ENCODE measurements around the gene PRB4.
"Not testable (repeated sequence)": the region's sequence is repeated elsewhere in the genome, so short reads cannot be mapped to it uniquely, and the experiment has no call there.

PRB4 gene

DNA sequence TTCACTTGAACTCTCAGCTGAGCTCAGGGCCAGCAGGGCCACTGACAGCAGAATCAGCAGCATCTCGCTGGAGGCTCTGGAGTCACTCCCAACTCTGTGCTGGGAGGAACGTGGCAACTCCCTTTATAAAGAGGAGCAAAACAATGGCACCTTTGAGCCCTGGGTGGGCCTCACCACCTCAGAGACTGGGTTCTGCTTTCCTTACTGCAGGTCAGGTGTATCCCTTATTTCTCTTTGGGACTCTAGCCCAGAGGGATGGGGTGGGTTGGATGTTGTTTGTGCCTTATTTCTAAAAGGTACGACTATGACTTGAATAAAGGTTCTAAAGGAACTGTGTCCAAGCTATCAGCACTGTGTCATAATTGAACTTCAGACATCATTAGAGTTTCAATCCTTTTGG is at the start of gene PRB4:
PRB4 (minus strand) TSS at position 101 of the 400 bp plus-strand sequence; CDS start at position 63, 38 bp downstream.
- Histone ChIP-seq H3K9ac (ENCODE audit: low read depth, low read length) (no peak within 1 kb of the TSS), H3K4me1 (ENCODE audit: insufficient read depth, low read length) (no peaks in the 10 kb centered on the region), H3K9me3 (ENCODE audit: control insufficient read depth, insufficient read depth, low read length) (no peaks in the 10 kb centered on the region), H3K36me3 (ENCODE audit: insufficient read depth, low read length) (no peaks in the 10 kb centered on the region)

DNA sequence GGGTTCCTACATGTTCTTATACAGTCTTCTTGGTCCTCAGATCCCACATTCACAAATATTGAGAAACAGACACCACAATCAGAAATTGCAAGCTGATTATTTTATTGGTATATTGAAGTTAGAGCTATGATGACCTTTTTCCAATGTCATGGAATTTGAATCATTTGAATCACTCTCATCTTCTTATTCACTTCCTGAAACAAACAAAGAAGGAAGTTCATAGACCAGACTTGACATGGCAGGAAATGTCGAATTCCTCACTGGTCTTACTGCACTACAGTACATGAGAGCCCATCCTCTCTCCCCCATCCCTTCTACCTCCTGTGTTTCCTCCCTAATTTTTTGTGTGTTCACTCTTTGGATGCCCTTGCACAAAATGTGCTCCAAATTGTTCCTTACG is 41.5 kb upstream of the PRB4 start:
- not testable (repeated sequence) for H3K9ac ChIP-seq (ENCODE audit: low read depth, low read length); H3K9me3 ChIP-seq (ENCODE audit: control insufficient read depth, insufficient read depth, low read length); H3K36me3 ChIP-seq (ENCODE audit: insufficient read depth, low read length); H3K4me1 ChIP-seq (ENCODE audit: insufficient read depth, low read length)

DNA sequence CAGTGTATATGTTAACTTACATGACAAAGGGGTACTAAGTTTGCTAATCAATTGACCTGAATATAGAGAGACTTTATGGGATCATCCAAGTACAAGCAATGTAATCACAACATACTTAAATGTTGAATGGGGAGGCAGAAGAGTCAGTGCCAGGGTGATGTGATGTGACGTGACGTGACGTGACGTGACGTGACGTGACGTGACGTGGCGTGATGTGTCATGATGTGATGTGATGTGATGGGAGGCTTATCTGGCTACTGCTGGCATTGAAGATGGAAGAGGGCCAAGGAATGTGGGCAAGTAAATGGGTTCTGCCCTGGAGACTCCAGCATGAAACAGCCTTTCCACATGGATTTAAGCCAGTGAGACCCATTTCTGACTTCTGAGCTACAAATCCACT is 38.2 kb upstream of the PRB4 start:
- Histone ChIP-seq H3K9ac (ENCODE audit: low read depth, low read length) (no peak overlapping the region), H3K4me1 (ENCODE audit: insufficient read depth, low read length) (no peaks in the 10 kb centered on the region), H3K36me3 (ENCODE audit: insufficient read depth, low read length) (no peaks in the 10 kb centered on the region), H3K9me3 (ENCODE audit: control insufficient read depth, insufficient read depth, low read length) (no peaks in the 10 kb centered on the region)

DNA sequence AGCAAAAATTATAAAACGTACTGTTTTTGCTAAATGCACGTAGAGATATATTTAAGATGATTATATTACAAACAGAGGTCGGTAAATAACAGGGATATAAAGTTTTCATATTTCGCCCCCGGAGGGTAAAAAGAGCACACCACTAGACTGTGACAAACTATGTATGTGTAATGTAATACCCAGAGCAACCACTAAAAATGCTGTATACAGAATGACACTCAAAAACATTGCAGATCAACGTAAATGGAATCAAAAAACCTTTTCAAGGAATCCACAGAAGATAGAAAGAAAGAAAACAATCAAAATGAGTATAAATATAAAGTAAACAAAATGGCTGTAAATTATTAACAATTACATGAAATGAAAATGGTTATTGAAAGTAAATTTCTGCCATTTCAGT is 37.6 kb upstream of the PRB4 start:
- H3K36me3 ChIP-seq (ENCODE audit: insufficient read depth, low read length) = no peaks in the 10 kb centered on the region
- no peak overlapping the region for H3K9ac ChIP-seq (ENCODE audit: low read depth, low read length)
- no peaks in the 10 kb centered on the region for H3K9me3 ChIP-seq (ENCODE audit: control insufficient read depth, insufficient read depth, low read length)
- no peaks in the 10 kb centered on the region for H3K4me1 ChIP-seq (ENCODE audit: insufficient read depth, low read length)

DNA sequence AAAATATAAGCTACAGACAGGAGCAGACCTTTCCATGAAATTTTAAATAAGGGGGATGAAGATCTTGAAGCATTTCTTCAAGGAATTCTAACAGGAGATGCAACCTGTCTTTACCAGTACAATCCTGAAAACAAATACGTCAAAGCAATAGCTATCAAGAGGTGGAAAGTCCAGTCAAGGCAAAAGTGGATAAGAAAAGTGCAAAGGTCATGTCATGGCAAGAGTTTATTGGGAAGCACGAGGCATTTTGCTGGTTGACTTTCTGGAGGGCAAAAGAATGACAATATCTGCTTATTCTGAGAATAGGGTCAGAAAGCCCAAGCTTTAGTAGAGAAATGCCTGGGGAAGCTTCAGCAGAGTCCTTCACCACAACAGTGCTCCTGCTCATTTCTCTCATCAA is 34.3 kb upstream of the PRB4 start:
- H3K9ac ChIP-seq (ENCODE audit: low read depth, low read length) = no peak overlapping the region
- H3K9me3 ChIP-seq (ENCODE audit: control insufficient read depth, insufficient read depth, low read length) = no peaks in the 10 kb centered on the region
- no peaks in the 10 kb centered on the region for H3K36me3 ChIP-seq (ENCODE audit: insufficient read depth, low read length)
- no peaks in the 10 kb centered on the region for H3K4me1 ChIP-seq (ENCODE audit: insufficient read depth, low read length)

DNA sequence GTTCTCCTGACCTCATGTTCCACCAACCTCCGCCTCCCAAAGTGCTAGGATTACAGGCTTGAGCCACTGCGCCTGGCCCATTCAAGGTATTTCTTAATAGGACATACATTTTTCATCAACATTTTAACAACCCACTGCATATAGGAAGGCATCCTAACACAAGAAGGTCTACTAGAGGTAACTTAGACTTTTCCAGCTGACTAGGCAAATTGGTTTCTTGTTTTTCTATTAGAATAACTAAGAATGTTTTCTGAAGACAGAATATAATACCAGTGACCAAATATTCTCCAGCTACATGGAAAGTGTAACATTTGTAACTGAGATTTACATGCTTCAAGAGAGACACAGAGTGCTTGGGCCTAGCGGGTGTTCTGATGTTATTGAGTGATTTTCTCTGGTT is 14.2 kb upstream of the PRB4 start:
- H3K36me3 ChIP-seq (ENCODE audit: insufficient read depth, low read length) = no peaks in the 10 kb centered on the region
- no peaks in the 10 kb centered on the region for H3K9me3 ChIP-seq (ENCODE audit: control insufficient read depth, insufficient read depth, low read length)
- H3K9ac ChIP-seq (ENCODE audit: low read depth, low read length) = no peak overlapping the region
- H3K4me1 ChIP-seq (ENCODE audit: insufficient read depth, low read length) = no peaks in the 10 kb centered on the region

DNA sequence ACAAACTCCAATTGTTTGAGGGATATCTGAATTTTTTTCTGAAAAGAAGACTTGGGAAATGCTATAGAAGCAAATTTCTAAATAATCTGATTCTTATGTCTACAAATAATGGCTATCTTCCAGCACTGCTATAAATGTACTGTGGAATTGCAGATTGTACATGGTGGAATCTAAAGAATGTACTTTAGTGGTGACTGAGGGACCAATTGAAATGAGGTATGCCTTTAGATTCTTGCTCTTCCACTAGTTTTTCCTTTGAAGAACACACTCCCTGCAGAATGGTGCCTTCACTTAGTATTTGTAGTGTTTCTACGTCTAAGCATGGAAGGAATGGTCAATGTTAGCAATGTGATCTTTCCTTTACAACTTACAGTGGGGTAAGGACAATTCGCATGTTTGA is 11.7 kb upstream of the PRB4 start:
- no peak overlapping the region for H3K9ac ChIP-seq (ENCODE audit: low read depth, low read length)
- no peaks in the 10 kb centered on the region for H3K36me3 ChIP-seq (ENCODE audit: insufficient read depth, low read length)
- no peaks in the 10 kb centered on the region for H3K9me3 ChIP-seq (ENCODE audit: control insufficient read depth, insufficient read depth, low read length)
- H3K4me1 ChIP-seq (ENCODE audit: insufficient read depth, low read length) = no peaks in the 10 kb centered on the region

DNA sequence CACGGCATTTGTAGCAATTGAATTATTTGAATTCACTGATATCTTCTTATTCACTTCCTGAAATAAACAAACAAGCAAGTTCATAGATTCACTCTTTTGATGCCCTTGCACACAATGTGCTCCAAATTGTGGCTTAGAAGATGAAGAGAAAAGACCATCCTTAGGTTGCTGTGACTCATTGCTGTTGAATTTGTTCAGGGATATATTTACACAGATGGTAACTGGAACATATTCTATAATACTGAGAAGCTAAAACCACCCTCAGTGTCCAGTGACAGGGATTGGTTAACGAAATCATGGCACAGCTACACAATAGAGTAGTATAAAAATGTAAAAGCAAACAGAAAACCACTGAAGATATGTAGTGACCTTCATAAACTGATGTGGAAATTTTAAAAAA is 3.1 kb downstream of the PRB4 start:
- Histone ChIP-seq H3K36me3 (ENCODE audit: insufficient read depth, low read length) (no peaks in the 10 kb centered on the region), H3K4me1 (ENCODE audit: insufficient read depth, low read length) (no peaks in the 10 kb centered on the region), H3K9ac (ENCODE audit: low read depth, low read length) (no peak overlapping the region), H3K9me3 (ENCODE audit: control insufficient read depth, insufficient read depth, low read length) (no peaks in the 10 kb centered on the region)

DNA sequence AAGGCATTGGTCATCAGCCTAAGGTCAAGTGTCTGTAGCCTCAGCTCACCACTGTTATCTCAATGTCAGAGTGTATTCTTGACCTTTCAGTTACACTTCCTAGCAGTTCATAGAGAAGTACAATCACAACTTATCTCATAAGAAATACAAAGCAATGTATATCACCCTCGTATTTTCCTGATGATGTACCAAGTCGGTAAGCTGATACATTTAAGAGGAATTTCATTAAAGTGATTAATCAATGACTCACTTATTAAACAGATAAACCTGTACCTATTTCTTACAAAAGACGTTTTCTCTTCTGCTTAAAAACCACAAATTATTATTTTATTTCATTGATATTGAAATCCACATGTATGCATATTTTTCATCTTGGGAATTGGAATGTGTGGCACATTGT is 36.8 kb downstream of the PRB4 start:
- Histone ChIP-seq H3K36me3 (ENCODE audit: insufficient read depth, low read length) (no peaks in the 10 kb centered on the region), H3K9ac (ENCODE audit: low read depth, low read length) (no peak overlapping the region), H3K4me1 (ENCODE audit: insufficient read depth, low read length) (no peaks in the 10 kb centered on the region), H3K9me3 (ENCODE audit: control insufficient read depth, insufficient read depth, low read length) (no peaks in the 10 kb centered on the region)

DNA sequence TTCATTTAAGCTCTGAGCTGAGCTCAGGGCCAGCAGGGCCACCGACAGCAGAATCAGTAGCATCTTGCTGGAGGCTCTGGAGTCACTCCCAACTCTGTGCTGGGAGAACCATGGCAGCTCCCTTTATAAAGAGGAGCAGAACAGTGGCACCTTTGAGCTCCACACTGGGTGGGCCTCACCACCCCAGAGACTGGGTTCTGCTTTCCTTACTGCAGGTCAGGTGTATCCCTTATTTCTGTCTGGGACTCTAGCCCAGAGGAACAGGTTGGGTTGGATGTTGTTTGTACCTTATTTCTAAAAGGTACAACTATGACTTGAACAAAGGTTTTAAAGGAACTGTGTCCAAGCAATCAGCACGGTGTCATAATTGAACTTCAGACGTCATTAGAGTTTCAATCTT is 40.6 kb downstream of the PRB4 start, which contains the start of gene PRB3:
PRB3 (minus strand) TSS at position 101 of the 400 bp plus-strand sequence; CDS start at position 63, 38 bp downstream.
- Histone ChIP-seq H3K36me3 (ENCODE audit: insufficient read depth, low read length) (no peaks in the 10 kb centered on the region), H3K9ac (ENCODE audit: low read depth, low read length) (no peak within 1 kb of the TSS), H3K4me1 (ENCODE audit: insufficient read depth, low read length) (no peaks in the 10 kb centered on the region), H3K9me3 (ENCODE audit: control insufficient read depth, insufficient read depth, low read length) (no peaks in the 10 kb centered on the region)

DNA sequence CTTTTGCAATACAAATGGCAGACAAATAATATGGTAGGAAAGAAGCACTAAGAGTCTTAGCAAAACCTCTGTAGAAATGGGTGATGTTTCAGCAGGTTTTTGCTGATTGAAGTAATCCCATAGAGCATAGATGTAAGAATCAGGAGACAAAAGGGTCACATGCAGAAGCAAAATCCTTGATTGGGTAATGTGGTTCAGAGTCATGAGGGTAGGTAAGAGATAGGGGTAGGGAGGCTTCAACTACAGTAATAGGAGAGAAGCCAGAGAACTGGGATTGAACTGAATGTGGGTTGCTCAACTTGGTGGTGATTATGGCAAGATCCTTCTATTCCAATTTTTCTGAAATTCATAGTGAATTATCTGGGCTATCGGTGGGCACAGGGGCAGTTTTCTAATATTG is 45.7 kb downstream of the PRB4 start:
- Histone ChIP-seq H3K4me1 (ENCODE audit: insufficient read depth, low read length) (no peaks in the 10 kb centered on the region), H3K9ac (ENCODE audit: low read depth, low read length) (no peak overlapping the region), H3K36me3 (ENCODE audit: insufficient read depth, low read length) (no peaks in the 10 kb centered on the region), H3K9me3 (ENCODE audit: control insufficient read depth, insufficient read depth, low read length) (no peaks in the 10 kb centered on the region)
